Fibroblast of lung (primary cell): ENCODE measurements around the gene MMP13. TPM values are rescaled to one million over a fixed set of nuclear protein-coding genes. Genes with fewer than 3 reads are reported as not detected.

Source experiments
- DNase-seq, 2 donors: peaks; one replicate each; pipeline versions ENCODE4 v3.0.0 to v3.0.0-alpha.2; 2010; ENCODE audit warnings: low read depth in 2 of 2
- H2AFZ ChIP-seq: 2 replicates; pipeline ENCODE4 v1.5.1; 2012; ENCODE audit warnings: low read length, control low read depth, inconsistent platforms
- H3K27ac ChIP-seq: 2 replicates; pipeline ENCODE4 v1.5.1; 2011; ENCODE audit warnings: low read length, control low read depth; ENCODE audit not compliant: insufficient read depth
- H3K27me3 ChIP-seq: 2 replicates; pipeline ENCODE4 v1.5.1; 2011; ENCODE audit warnings: mild to moderate bottlenecking, low read length; ENCODE audit not compliant: control insufficient read depth, insufficient read depth
- H3K36me3 ChIP-seq: 2 replicates; pipeline ENCODE4 v1.5.1; 2011; ENCODE audit warnings: low read length; ENCODE audit not compliant: control insufficient read depth, insufficient read depth
- H3K4me1 ChIP-seq: 2 replicates; pipeline ENCODE4 v1.5.1; 2011; ENCODE audit warnings: low read length; ENCODE audit not compliant: control insufficient read depth, insufficient read depth; ENCODE audit errors: extremely low read depth
- H3K4me2 ChIP-seq: 2 replicates; pipeline ENCODE4 v1.5.1; 2011; ENCODE audit warnings: low read length, control low read depth; ENCODE audit not compliant: insufficient read depth; ENCODE audit errors: extremely low read depth
- H3K4me3 ChIP-seq, 4 experiments: fragments of 200-600 bp in 1 of 4; sonication (generic) in 1 of 4; replicated peaks in 1 of 4; 2 replicates each; pipeline ENCODE4 v1.5.1; 2011 to 2016; ENCODE audit warnings: low read length in 4 of 4, low read depth in 3 of 4, mild to moderate bottlenecking in 3 of 4, control low read depth in 2 of 4, inconsistent platforms in 1 of 4, mixed read lengths in 1 of 4; ENCODE audit not compliant: insufficient read depth in 1 of 4; ENCODE audit errors: control extremely low read depth in 1 of 4
- H3K79me2 ChIP-seq: 2 replicates; pipeline ENCODE4 v1.5.1; 2012; ENCODE audit warnings: mild to moderate bottlenecking, low read length, inconsistent platforms; ENCODE audit not compliant: control insufficient read depth, insufficient read depth
- H3K9ac ChIP-seq: 2 replicates; pipeline ENCODE4 v1.5.1; 2011; ENCODE audit warnings: mild to moderate bottlenecking, low read length, control low read depth; ENCODE audit not compliant: insufficient read depth
- H3K9me3 ChIP-seq: 2 replicates; pipeline ENCODE4 v1.5.1; 2012; ENCODE audit warnings: low read depth, low read length; ENCODE audit not compliant: control insufficient read depth, insufficient read depth
- H4K20me1 ChIP-seq: 2 replicates; pipeline ENCODE4 v1.5.1; 2011; ENCODE audit warnings: low read length; ENCODE audit not compliant: control insufficient read depth, insufficient read depth; ENCODE audit errors: extremely low read depth
- EZH2 ChIP-seq: IDR thresholded peaks from 2 replicates; pipeline ENCODE4 v1.5.1; 2012; ENCODE audit warnings: low read length, control low read depth, mild to moderate bottlenecking; ENCODE audit errors: missing control alignments
- polyA plus RNA-seq, 2 donors: library from polyadenylated mRNA; depleted of rRNA in 1 of 2; stranded (reverse) in 1 of 2; unstranded in 1 of 2; fragments of >200 nt; gene quantifications; 2 replicates each; pipeline ENCODE4 v1.2.1, GENCODE V29; 2011 to 2012; ENCODE audit warnings: missing spikeins in 1 of 2
- total RNA-seq: library from RNA; depleted of rRNA; stranded (reverse); fragments of >200 nt; gene quantifications from 2 replicates; pipeline ENCODE4 v1.2.1, GENCODE V29; 2014
- TF ChIP-seq, protein P1 (sequence below), 2 donors: IDR thresholded peaks in 1 of 2; conservative IDR thresholded peaks in 1 of 2; 1 replicate in 1 of 2; 2 replicates in 1 of 2; pipeline ENCODE4 v1.5.1; 2011 to 2012; ENCODE audit warnings: low read length in 2 of 2, control low read depth in 1 of 2, inconsistent platforms in 1 of 2, low read depth in 1 of 2, mild to moderate bottlenecking in 1 of 2

MMP13 gene
- total and polyA plus RNA-seq, 2 donors (not counting 1 experiment from before 2014, with no cell fraction given): not detected

DNA sequence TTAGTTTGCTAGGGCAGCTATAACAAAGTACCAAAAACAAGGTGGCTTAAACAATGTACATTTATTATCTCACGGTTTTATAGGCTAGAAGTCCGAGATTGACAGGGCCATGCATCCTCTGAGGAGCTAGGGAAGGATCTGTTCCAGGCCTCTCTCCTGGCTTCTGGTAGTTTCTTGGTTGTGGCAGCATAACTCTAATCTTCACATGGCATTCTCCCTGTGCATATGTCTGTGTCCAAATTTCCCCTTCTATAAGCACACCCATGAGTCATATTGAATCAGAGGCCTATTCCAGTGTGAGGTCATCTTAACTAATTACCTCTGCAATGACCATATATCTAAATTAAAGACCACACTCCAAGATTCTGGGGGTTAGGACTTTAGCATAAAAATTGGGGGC, 31.3 kb upstream of the MMP13 start:
- no peak overlapping the region for H2AFZ ChIP-seq

DNA sequence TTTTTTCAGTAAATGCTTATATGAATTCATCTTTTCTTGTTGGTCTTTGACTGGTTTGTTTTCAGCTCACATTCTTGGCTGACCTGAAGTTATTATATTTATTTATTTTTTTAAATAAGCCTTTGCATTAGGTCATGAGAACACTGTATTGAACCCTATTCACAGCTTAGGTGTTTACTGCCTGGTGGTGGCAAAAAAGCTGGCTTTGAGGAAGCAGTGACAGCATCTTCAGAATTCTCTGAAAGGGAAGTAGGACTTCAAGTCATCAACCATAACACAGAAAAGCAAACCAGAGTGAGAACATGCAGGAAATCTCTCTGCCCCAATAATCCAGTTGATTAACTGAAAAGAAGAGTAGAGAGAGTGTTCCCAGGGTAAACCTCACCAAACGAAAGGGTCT, 30.3 kb upstream of the MMP13 start:
- Histone ChIP-seq H3K9me3 (no peaks in the 10 kb centered on the region), H2AFZ (no peak overlapping the region), H3K9ac (no peak overlapping the region), H3K4me3 (no peak overlapping the region), H3K4me1 (peaks cover 10% of the 10 kb centered on the region), H3K36me3 (no peaks in the 10 kb centered on the region), H3K4me2 (no peak overlapping the region), H4K20me1 (no peaks in the 10 kb centered on the region), H3K79me2 (no peaks in the 10 kb centered on the region), H3K27ac (no peak overlapping the region), H3K27me3 (no peaks in the 10 kb centered on the region)
- DNase-seq: no peak
- no peak for TF ChIP-seq EZH2
- TF ChIP-seq, protein P1, sequence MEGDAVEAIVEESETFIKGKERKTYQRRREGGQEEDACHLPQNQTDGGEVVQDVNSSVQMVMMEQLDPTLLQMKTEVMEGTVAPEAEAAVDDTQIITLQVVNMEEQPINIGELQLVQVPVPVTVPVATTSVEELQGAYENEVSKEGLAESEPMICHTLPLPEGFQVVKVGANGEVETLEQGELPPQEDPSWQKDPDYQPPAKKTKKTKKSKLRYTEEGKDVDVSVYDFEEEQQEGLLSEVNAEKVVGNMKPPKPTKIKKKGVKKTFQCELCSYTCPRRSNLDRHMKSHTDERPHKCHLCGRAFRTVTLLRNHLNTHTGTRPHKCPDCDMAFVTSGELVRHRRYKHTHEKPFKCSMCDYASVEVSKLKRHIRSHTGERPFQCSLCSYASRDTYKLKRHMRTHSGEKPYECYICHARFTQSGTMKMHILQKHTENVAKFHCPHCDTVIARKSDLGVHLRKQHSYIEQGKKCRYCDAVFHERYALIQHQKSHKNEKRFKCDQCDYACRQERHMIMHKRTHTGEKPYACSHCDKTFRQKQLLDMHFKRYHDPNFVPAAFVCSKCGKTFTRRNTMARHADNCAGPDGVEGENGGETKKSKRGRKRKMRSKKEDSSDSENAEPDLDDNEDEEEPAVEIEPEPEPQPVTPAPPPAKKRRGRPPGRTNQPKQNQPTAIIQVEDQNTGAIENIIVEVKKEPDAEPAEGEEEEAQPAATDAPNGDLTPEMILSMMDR (conservative IDR thresholded peaks at IDR 0.05 in 1 of 2, IDR thresholded peaks at IDR 0.05 in 1 of 2; ENCODE audit: low read depth in 1 of 2, low read length in 2 of 2): no peak

More for the DNA sequence above, 31.3 kb upstream of the MMP13 start:
- no peak overlapping the region for H3K27ac ChIP-seq
- no peak overlapping the region for H3K9ac ChIP-seq
- H3K9me3 ChIP-seq: no peaks in the 10 kb centered on the region
- no peak overlapping the region for H3K4me3 ChIP-seq
- TF ChIP-seq, protein P1 (conservative IDR thresholded peaks at IDR 0.05 in 1 of 2, IDR thresholded peaks at IDR 0.05 in 1 of 2; ENCODE audit: low read depth in 1 of 2, low read length in 2 of 2): no peak
- no peak for TF ChIP-seq EZH2
- DNase-seq: peak; percentile 78
- no peaks in the 10 kb centered on the region for H3K36me3 ChIP-seq
- H3K79me2 ChIP-seq: no peaks in the 10 kb centered on the region
- H4K20me1 ChIP-seq: no peaks in the 10 kb centered on the region
- no peaks in the 10 kb centered on the region for H3K27me3 ChIP-seq
- peaks cover 10% of the 10 kb centered on the region for H3K4me1 ChIP-seq
- no peak overlapping the region for H3K4me2 ChIP-seq

DNA sequence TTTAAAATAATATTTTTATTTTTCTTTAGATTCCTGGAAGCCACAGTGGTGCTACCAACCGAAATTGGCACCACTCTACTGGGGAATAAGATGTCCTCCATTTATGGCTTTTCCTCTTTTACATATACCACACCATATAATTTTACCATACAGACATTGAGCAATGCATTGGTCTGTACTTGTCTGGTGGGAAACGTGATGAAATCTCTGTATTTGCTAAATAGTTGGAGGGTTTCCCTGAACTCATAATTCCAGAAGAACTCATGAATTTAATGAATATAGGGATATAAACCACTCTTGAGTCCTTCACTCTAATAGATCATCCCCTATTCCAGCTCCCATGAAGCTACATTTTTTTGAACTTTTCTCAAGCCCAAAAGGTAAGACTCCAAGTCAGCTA, 28.0 kb upstream of the MMP13 start:
- Histone ChIP-seq H3K9me3 (no peaks in the 10 kb centered on the region), H3K9ac (no peak overlapping the region), H3K4me2 (no peak overlapping the region), H3K4me1 (no peaks in the 10 kb centered on the region), H3K4me3 (no peak overlapping the region), H4K20me1 (no peaks in the 10 kb centered on the region), H3K36me3 (no peaks in the 10 kb centered on the region), H3K27ac (no peak overlapping the region), H3K79me2 (no peaks in the 10 kb centered on the region), H2AFZ (no peak overlapping the region), H3K27me3 (no peaks in the 10 kb centered on the region)
- TF ChIP-seq EZH2: no peak
- TF ChIP-seq, protein P1 (conservative IDR thresholded peaks at IDR 0.05 in 1 of 2, IDR thresholded peaks at IDR 0.05 in 1 of 2; ENCODE audit: low read depth in 1 of 2, low read length in 2 of 2): no peak
- peak in 1 of 2 donors; percentile 59 for DNase-seq
